Measurements from ENCODE around the gene PRF1.
"Not testable (repeated sequence)": the region's sequence is repeated elsewhere in the genome, so short reads cannot be mapped to it uniquely, and the experiment has no call there.

PRF1 gene

GRCh38 chr10:70587045-70587658, 15.4 kb downstream of the PRF1 start:
- Histone ChIP-seq H3K27ac (ENCODE audit: insufficient read depth, low read length, poor library complexity, severe bottlenecking) (no peak overlapping the region), H3K4me1 (ENCODE audit: control insufficient read depth, insufficient read depth, low read length, poor library complexity, severe bottlenecking) (no peaks in the 10 kb centered on the region), H3K36me3 (ENCODE audit: control insufficient read depth, insufficient read depth, low read length) (no peaks in the 10 kb centered on the region), H3K27me3 (replicated peaks; ENCODE audit: control insufficient read depth, insufficient read depth, low read length, poor library complexity, severe bottlenecking) (no peaks in the 10 kb centered on the region), H3K9me3 (ENCODE audit: control insufficient read depth, low read length) (no peaks in the 10 kb centered on the region), H3K4me3 (ENCODE audit: insufficient read depth, low read depth, low read length, poor library complexity, severe bottlenecking) (no peak overlapping the region)
- no peak for DNase-seq

DNA sequence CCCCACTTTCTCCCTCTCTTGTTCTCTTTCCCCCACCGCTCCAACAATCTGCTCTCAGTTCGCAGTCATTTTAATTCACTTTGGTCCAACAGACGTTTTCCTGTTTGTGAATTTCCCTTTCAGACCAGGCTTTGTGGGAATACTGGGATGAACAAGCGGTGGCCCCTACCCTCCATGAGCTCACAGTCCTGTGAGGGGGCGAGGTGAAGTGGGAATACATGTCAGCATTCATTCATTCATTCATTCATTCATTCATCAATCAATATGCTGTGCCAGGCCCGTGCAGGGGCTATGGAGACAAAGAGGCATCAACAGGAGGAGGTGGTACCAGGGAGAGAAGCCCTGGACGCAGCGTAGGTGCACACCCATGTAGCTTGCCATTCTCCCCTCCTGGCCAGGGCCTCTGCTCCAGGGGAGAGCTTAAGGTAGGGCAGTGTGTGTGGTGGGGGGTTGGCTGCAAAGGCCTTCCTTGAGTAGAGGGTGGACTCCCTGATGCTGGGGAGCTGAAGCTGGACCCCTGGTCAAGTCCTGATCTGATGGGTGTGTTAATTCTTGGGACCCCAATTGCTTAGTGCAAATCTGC, 16.1 kb downstream of the PRF1 start:
- Histone ChIP-seq H3K9me3 (ENCODE audit: control insufficient read depth, low read length) (no peaks in the 10 kb centered on the region), H3K4me1 (ENCODE audit: control insufficient read depth, insufficient read depth, low read length, poor library complexity, severe bottlenecking) (no peaks in the 10 kb centered on the region), H3K27me3 (replicated peaks; ENCODE audit: control insufficient read depth, insufficient read depth, low read length, poor library complexity, severe bottlenecking) (no peaks in the 10 kb centered on the region), H3K4me3 (ENCODE audit: insufficient read depth, low read depth, low read length, poor library complexity, severe bottlenecking) (no peak overlapping the region), H3K27ac (ENCODE audit: insufficient read depth, low read length, poor library complexity, severe bottlenecking) (no peak overlapping the region), H3K36me3 (ENCODE audit: control insufficient read depth, insufficient read depth, low read length) (no peaks in the 10 kb centered on the region)
- DNase-seq: no peak

GRCh38 chr10:70585578-70586169, 16.9 kb downstream of the PRF1 start:
- H3K4me3 ChIP-seq (ENCODE audit: insufficient read depth, low read depth, low read length, poor library complexity, severe bottlenecking): no peak overlapping the region
- no peak overlapping the region for H3K27ac ChIP-seq (ENCODE audit: insufficient read depth, low read length, poor library complexity, severe bottlenecking)
- H3K36me3 ChIP-seq (ENCODE audit: control insufficient read depth, insufficient read depth, low read length): no peaks in the 10 kb centered on the region
- no peaks in the 10 kb centered on the region for H3K9me3 ChIP-seq (ENCODE audit: control insufficient read depth, low read length)
- no peaks in the 10 kb centered on the region for H3K4me1 ChIP-seq (ENCODE audit: control insufficient read depth, insufficient read depth, low read length, poor library complexity, severe bottlenecking)
- no peak for DNase-seq
- no peaks in the 10 kb centered on the region for H3K27me3 ChIP-seq (replicated peaks; ENCODE audit: control insufficient read depth, insufficient read depth, low read length, poor library complexity, severe bottlenecking)

DNA sequence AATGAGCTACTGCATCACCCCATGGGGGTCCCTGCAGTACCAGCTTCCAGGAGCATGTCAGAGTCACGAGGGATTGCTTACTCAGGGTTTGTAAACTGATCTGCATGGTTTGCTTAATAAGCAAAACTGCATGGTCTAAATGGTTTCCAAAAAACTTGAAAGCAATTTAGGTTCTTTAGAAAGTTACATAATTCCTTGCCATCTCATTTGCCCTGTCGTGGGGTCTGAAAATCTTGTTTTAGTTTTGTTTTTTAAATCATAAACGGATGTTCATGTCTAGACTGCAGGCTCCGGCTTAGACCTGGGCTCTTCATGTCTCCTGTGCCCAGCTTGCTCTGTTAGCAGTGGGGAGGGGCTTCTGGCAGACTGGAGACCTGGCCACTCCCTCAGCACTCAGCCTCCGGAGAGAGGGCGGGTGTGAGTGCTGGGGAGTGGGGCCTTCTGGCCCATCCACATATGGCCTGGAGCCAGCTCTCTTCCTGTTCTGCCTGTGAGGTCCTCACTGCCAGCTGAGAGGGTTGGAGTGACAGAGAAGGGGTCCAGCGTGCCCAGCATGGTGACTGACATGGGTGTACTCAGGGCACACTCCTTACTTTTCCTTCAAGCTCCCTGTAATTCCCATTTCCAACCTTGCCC, 17.5 kb downstream of the PRF1 start:
- no peak for DNase-seq
- Histone ChIP-seq H3K9me3 (ENCODE audit: control insufficient read depth, low read length) (no peaks in the 10 kb centered on the region), H3K27me3 (replicated peaks; ENCODE audit: control insufficient read depth, insufficient read depth, low read length, poor library complexity, severe bottlenecking) (no peaks in the 10 kb centered on the region), H3K27ac (ENCODE audit: insufficient read depth, low read length, poor library complexity, severe bottlenecking) (no peak overlapping the region), H3K36me3 (ENCODE audit: control insufficient read depth, insufficient read depth, low read length) (no peaks in the 10 kb centered on the region), H3K4me3 (ENCODE audit: insufficient read depth, low read depth, low read length, poor library complexity, severe bottlenecking) (no peak overlapping the region), H3K4me1 (ENCODE audit: control insufficient read depth, insufficient read depth, low read length, poor library complexity, severe bottlenecking) (no peaks in the 10 kb centered on the region)

DNA sequence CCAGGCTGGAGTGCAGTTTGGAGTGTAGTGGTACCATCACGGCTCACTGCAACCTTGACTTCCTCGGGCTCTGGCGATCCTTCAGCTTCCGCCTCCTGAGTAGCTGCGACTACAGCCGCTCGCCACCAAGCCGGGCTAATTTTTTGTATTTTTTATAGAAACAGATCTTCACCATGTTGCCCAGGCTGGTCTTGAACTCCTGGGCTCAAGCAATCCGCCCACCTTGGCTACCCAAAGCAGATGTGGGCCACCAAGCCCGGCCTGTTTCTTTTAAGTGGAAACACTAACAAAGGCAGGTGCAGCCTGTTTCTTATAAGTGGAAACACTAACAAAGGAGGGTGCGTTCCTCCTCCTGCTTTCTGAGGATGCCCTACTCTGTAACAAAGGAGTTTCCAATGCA, 18.2 kb downstream of the PRF1 start:
- peaks cover 6% of the 10 kb centered on the region for H3K4me1 ChIP-seq (ENCODE audit: control insufficient read depth, insufficient read depth, low read length, poor library complexity, severe bottlenecking)
- H3K27me3 ChIP-seq (replicated peaks; ENCODE audit: control insufficient read depth, insufficient read depth, low read length, poor library complexity, severe bottlenecking): no peaks in the 10 kb centered on the region

DNA sequence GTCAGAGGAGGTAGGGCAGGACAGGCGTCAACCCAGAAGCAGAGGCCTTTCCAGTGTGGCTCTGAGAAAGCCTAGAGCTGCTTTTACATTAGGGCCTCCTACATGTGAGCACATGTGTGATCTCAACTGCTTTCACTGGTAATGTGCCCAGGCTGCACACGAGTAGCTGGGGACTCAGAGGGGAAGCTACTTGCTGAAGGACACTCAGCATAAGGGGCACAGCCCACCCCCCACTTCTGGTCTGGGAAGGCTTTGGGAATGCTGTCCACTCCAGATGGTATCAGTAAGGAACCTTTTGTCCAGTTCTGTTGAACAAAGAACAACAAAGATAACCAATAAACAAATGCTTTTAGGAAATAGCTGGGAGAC, 18.9 kb downstream of the PRF1 start:
- no peaks in the 10 kb centered on the region for H3K27me3 ChIP-seq (replicated peaks; ENCODE audit: control insufficient read depth, insufficient read depth, low read length, poor library complexity, severe bottlenecking)
- H3K4me3 ChIP-seq (ENCODE audit: insufficient read depth, low read depth, low read length, poor library complexity, severe bottlenecking): no peak overlapping the region
- H3K4me1 ChIP-seq (ENCODE audit: control insufficient read depth, insufficient read depth, low read length, poor library complexity, severe bottlenecking): peaks cover 12% of the 10 kb centered on the region
- no peaks in the 10 kb centered on the region for H3K36me3 ChIP-seq (ENCODE audit: control insufficient read depth, insufficient read depth, low read length)
- H3K9me3 ChIP-seq (ENCODE audit: control insufficient read depth, low read length): no peaks in the 10 kb centered on the region
- DNase-seq: no peak
- no peak overlapping the region for H3K27ac ChIP-seq (ENCODE audit: insufficient read depth, low read length, poor library complexity, severe bottlenecking)

More for the DNA sequence above, 18.2 kb downstream of the PRF1 start:
- Histone ChIP-seq H3K27ac (ENCODE audit: insufficient read depth, low read length, poor library complexity, severe bottlenecking) (no peak overlapping the region), H3K9me3 (ENCODE audit: control insufficient read depth, low read length) (no peaks in the 10 kb centered on the region), H3K36me3 (ENCODE audit: control insufficient read depth, insufficient read depth, low read length) (no peaks in the 10 kb centered on the region), H3K4me3 (ENCODE audit: insufficient read depth, low read depth, low read length, poor library complexity, severe bottlenecking) (no peak overlapping the region)
- no peak for DNase-seq

GRCh38 chr10:70582793-70583668, 19.5 kb downstream of the PRF1 start:
- Histone ChIP-seq H3K36me3 (ENCODE audit: control insufficient read depth, insufficient read depth, low read length) (no peaks in the 10 kb centered on the region), H3K4me3 (ENCODE audit: insufficient read depth, low read depth, low read length, poor library complexity, severe bottlenecking) (no peak overlapping the region), H3K4me1 (ENCODE audit: control insufficient read depth, insufficient read depth, low read length, poor library complexity, severe bottlenecking) (peaks cover 18% of the 10 kb centered on the region), H3K27me3 (replicated peaks; ENCODE audit: control insufficient read depth, insufficient read depth, low read length, poor library complexity, severe bottlenecking) (no peaks in the 10 kb centered on the region), H3K27ac (ENCODE audit: insufficient read depth, low read length, poor library complexity, severe bottlenecking) (no peak overlapping the region), H3K9me3 (ENCODE audit: control insufficient read depth, low read length) (no peaks in the 10 kb centered on the region)
- DNase-seq: no peak

DNA sequence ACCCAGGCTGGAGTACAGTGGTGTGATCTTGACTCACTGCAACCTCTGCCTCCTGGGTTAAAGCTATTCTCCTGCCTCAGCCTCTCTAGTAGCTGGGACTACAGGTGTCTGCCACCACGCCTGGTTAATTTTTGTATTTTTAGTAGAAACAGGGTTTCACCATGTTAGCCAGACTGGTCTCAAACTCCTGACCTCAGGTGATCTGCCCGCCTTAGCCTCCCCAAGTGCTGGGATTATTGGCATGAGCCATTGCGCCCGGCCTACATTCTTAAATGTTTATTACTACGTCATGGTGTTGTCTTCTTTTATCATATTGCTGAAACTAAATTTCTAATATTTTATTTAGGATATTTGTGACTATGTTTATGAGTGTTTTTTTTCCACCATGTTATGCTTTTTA, 21.4 kb downstream of the PRF1 start:
- not testable (repeated sequence) for H3K4me3 ChIP-seq (ENCODE audit: insufficient read depth, low read depth, low read length, poor library complexity, severe bottlenecking); H3K9me3 ChIP-seq (ENCODE audit: control insufficient read depth, low read length); H3K27me3 ChIP-seq (replicated peaks; ENCODE audit: control insufficient read depth, insufficient read depth, low read length, poor library complexity, severe bottlenecking); H3K36me3 ChIP-seq (ENCODE audit: control insufficient read depth, insufficient read depth, low read length); H3K27ac ChIP-seq (ENCODE audit: insufficient read depth, low read length, poor library complexity, severe bottlenecking); DNase-seq
- peaks cover 34% of the 10 kb centered on the region for H3K4me1 ChIP-seq (ENCODE audit: control insufficient read depth, insufficient read depth, low read length, poor library complexity, severe bottlenecking)

- H3K4me3 ChIP-seq (ENCODE audit: insufficient read depth, low read depth, low read length, poor library complexity, severe bottlenecking): no peak overlapping the region
- no peak overlapping the region for H3K27ac ChIP-seq (ENCODE audit: insufficient read depth, low read length, poor library complexity, severe bottlenecking)
- H3K4me1 ChIP-seq (ENCODE audit: control insufficient read depth, insufficient read depth, low read length, poor library complexity, severe bottlenecking): peaks cover 37% of the 10 kb centered on the region
- no peaks in the 10 kb centered on the region for H3K36me3 ChIP-seq (ENCODE audit: control insufficient read depth, insufficient read depth, low read length)
- DNase-seq: no peak
- H3K9me3 ChIP-seq (ENCODE audit: control insufficient read depth, low read length): no peaks in the 10 kb centered on the region
- H3K27me3 ChIP-seq (replicated peaks; ENCODE audit: control insufficient read depth, insufficient read depth, low read length, poor library complexity, severe bottlenecking): no peaks in the 10 kb centered on the region
Measured at GRCh38 chr10:70579234-70580002, 23.1 kb downstream of the PRF1 start.

Data from effector memory CD4-positive, alpha-beta T cell (primary cell).